ENCODE measurements around the gene THSD7A.

- TF ChIP-seq CTCF (IDR thresholded peaks at IDR 0.05), result no peak
- no peak for TF ChIP-seq POLR2A (IDR thresholded peaks at IDR 0.05)
Observed at GRCh38 chr7:11592699-11593098, 239.3 kb downstream of the THSD7A start.
